ENCODE data around the gene MPP1. TPM values are rescaled to one million over a fixed set of nuclear protein-coding genes. Genes with fewer than 3 reads are reported as not detected.

Gene MPP1
- total and polyA plus RNA-seq, 11 donors = 17.7 to 73.2 (median 38.2) TPM

DNA sequence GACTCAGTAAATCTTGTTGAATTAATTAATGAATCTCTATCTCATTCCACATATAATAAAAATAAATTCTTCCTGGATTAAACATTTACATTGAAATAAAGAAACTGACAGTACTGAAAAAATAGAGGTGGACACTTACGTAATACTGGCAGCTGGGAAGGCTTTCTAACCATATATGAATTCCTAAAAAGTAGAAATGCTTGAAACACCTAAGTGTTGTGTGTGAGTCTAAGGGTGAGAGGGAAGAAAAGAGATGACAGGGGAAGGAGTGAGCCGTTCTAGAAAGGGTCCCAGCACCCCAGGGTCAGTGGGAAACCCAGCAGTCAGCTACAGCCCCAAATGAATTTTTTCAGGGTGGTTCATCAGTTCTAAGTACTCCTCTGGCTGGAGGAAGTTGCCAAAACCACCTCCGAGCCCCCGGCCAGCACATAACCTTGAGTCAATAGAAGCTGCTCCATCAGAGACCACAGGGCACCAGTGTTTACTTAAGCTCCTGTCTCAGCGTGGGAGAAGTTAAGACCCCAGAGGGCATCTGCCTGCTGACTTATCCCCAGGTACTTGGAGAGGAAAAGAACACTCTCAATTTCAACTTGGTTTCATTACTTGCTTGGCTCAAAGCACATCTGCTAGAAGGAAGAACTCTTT, 72.7 kb downstream of the MPP1 start:
- no peaks in the 10 kb centered on the region for H3K36me3 ChIP-seq
- WGBS, 4 donors = 34 to 60% (median 40%) methylated on average over 5 of the region's 5 CpGs
- no peak for DNase-seq
- intact Hi-C loops (cut with DNase I) = loop anchor here in 1 of 10 donors (5.0 kb wide), 1 partner anchor 35 kb away; no protein-coding TSS in a partner anchor
- H3K4me3 ChIP-seq = no peak overlapping the region
- no peaks in the 10 kb centered on the region for H3K9me3 ChIP-seq
- no peak for ATAC-seq
- H3K27ac ChIP-seq = peak overlapping the region; percentile 24 to 92 (median 82)
- no peaks in the 10 kb centered on the region for H3K27me3 ChIP-seq
- H3K4me1 ChIP-seq = peaks cover 7 to 100% (median 94%) of the 10 kb centered on the region in 12 donors
- TF ChIP-seq, protein P1, sequence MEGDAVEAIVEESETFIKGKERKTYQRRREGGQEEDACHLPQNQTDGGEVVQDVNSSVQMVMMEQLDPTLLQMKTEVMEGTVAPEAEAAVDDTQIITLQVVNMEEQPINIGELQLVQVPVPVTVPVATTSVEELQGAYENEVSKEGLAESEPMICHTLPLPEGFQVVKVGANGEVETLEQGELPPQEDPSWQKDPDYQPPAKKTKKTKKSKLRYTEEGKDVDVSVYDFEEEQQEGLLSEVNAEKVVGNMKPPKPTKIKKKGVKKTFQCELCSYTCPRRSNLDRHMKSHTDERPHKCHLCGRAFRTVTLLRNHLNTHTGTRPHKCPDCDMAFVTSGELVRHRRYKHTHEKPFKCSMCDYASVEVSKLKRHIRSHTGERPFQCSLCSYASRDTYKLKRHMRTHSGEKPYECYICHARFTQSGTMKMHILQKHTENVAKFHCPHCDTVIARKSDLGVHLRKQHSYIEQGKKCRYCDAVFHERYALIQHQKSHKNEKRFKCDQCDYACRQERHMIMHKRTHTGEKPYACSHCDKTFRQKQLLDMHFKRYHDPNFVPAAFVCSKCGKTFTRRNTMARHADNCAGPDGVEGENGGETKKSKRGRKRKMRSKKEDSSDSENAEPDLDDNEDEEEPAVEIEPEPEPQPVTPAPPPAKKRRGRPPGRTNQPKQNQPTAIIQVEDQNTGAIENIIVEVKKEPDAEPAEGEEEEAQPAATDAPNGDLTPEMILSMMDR (IDR thresholded peaks at IDR 0.05) = no peak
- no peak for TF ChIP-seq POLR2A (IDR thresholded peaks at IDR 0.05)

DNA sequence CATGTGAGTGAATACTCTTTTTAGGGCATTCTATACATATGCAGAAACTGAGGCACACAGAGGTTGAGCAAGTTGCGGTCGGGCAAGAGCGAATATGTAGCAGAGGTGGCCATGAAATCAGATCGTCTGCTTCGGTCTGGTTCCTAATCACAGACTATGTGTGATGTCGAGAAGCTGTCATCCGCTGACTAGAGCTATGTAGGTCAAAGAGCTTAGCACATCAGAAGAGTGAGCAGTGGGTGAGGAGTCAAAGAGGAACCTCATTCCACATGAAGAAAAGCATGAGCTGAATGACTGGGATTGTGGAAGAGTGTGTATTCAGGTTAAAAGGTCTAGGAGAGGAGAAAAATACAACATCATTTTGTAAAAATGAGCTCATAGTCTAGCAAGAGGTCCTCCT, 73.4 kb downstream of the MPP1 start:
- ATAC-seq (peak; percentile 39 to 58 (median 50)), DNase-seq (no peak)
- TF ChIP-seq, protein P1 (IDR thresholded peaks at IDR 0.05) = no peak
- TF ChIP-seq POLR2A (IDR thresholded peaks at IDR 0.05) = no peak
- intact Hi-C loops (cut with DNase I) = loop anchor here in 1 of 10 donors (2.0 to 5.0 kb wide), 2 partner anchors 19 to 35 kb away; partner anchors contain the start of gene GAB3
- no peaks in the 10 kb centered on the region for H3K9me3 ChIP-seq
- H3K4me3 ChIP-seq = no peak overlapping the region
- peak overlapping the region; percentile 24 to 92 (median 82) for H3K27ac ChIP-seq
- peaks cover 5 to 100% (median 93%) of the 10 kb centered on the region in 12 donors for H3K4me1 ChIP-seq
- no peaks in the 10 kb centered on the region for H3K36me3 ChIP-seq
- WGBS, 4 donors = 35 to 72% (median 52%) methylated on average over 7 of the region's 7 CpGs
- no peaks in the 10 kb centered on the region for H3K27me3 ChIP-seq

DNA sequence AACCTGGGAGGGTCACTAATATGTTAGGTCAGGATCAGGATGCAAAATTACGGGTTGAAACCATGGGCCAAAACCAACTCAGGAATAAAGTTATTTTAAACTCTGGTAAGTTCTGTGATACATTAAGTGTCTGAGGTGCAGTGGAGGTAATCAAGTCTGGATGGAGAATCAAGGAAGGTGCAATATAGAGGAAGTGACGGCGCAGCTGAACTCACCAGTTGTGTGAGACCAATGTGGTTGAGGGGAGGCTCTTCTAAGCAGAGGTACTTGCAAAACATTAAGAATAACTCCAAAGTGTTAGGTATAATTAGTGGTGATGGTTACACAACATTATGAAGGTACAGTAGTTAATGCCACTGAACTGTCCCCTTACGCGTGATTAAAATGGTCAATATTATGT, 74.1 kb downstream of the MPP1 start:
- 73 to 87% (median 84%) methylated on average over 5 of the region's 5 CpGs for WGBS, 4 donors
- intact Hi-C loops (cut with DNase I) = loop anchor here in 1 of 10 donors (2.0 to 5.0 kb wide), 2 partner anchors 20 to 34 kb away; partner anchors contain the start of gene GAB3
- ATAC-seq = no peak
- H3K27ac ChIP-seq = peak overlapping the region; percentile 46 to 92 (median 82)
- DNase-seq = no peak
- peaks cover 5 to 100% (median 93%) of the 10 kb centered on the region in 12 donors for H3K4me1 ChIP-seq
- no peaks in the 10 kb centered on the region for H3K36me3 ChIP-seq
- H3K27me3 ChIP-seq = no peaks in the 10 kb centered on the region
- no peak for TF ChIP-seq POLR2A (IDR thresholded peaks at IDR 0.05)
- TF ChIP-seq, protein P1 (IDR thresholded peaks at IDR 0.05) = no peak
- no peak overlapping the region for H3K4me3 ChIP-seq
- H3K9me3 ChIP-seq = no peaks in the 10 kb centered on the region

DNA sequence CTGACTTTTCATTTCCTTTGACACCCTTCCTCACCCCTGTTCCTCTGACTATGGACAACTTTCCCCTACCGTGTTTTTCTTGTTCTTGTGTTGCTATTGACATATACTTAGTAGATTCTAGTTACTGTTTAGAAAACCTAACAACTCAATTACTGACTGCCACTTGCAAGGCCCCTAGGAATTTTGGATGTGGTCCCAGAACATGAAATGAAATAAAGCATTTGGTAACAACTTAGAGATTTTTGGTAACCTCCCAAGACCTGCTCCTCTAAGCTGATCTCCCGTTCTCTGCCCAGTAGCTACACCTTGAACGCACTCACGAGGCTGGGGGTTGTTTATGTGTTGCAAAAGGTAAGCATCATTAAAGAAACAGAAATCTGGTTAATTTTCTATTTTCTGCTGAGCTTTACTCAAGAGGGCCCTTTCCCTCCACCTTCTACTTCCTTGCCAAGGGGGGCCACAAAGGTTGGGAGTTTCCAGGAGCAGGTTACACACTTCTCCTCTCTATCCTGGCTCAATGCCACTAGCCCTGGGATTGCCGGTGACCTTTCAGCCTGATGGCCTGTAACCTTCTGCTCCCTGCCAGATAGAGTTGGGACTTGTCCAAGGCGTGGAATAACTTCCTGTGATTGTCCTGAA, 74.9 kb downstream of the MPP1 start:
- WGBS, 4 donors = 5 to 24% (median 18%) methylated on average over 6 of the region's 6 CpGs

More for the DNA sequence above, 74.9 kb downstream of the MPP1 start:
- ATAC-seq = peak in 3 of 4 donors; percentile 21 to 59 (median 26)
- Histone ChIP-seq H3K27me3 (no peaks in the 10 kb centered on the region), H3K27ac (peak overlapping the region; percentile 46 to 92 (median 82)), H3K4me1 (peaks cover 5 to 100% (median 86%) of the 10 kb centered on the region in 12 donors), H3K4me3 (no peak overlapping the region), H3K36me3 (no peaks in the 10 kb centered on the region), H3K9me3 (no peaks in the 10 kb centered on the region)
- intact Hi-C loops (cut with DNase I) = loop anchor here in 1 of 10 donors (2.0 to 5.0 kb wide), 2 partner anchors 20 to 33 kb away; partner anchors contain the start of gene GAB3
- DNase-seq = peak; percentile 62 to 79 (median 69)
- no peak for TF ChIP-seq POLR2A (IDR thresholded peaks at IDR 0.05)
- TF ChIP-seq, protein P1 (IDR thresholded peaks at IDR 0.05) = no peak
